ENCODE data around the gene EFCAB7. TPM values are rescaled to one million over a fixed set of nuclear protein-coding genes. Genes with fewer than 3 reads are reported as not detected.

Gene EFCAB7
- total and polyA plus RNA-seq, 2 donors (not counting 3 experiments of a cell fraction or from before 2014, with no cell fraction given): 1.4 to 7.1 TPM

- no peak for FAIRE-seq
- Histone ChIP-seq H3K9me1 (replicated peaks; ENCODE audit: control insufficient read depth, extremely low read depth, insufficient read depth, low read length) (no peaks in the 10 kb centered on the region), H3K4me3 (replicated peaks in 1 of 3; ENCODE audit: insufficient read depth in 1 of 3, low read depth in 1 of 3, low read length in 3 of 3) (peak overlapping the region; percentile 53 to 87 (median 71)), H2AFZ (ENCODE audit: low read depth, low read length) (peak overlapping the region; percentile 100), H3K9ac (replicated peaks; ENCODE audit: extremely low read depth, insufficient read depth, low read length) (peak overlapping the region; percentile 77), H3K27me3 (ENCODE audit: control insufficient read depth in 2 of 2, insufficient read depth in 2 of 2, low read length in 2 of 2) (no peaks in the 10 kb centered on the region), H3K4me2 (ENCODE audit: insufficient read depth, low read length) (peak overlapping the region; percentile 81), H3K27ac (ENCODE audit: insufficient read depth, low read depth, low read length) (no peak overlapping the region), H3K9me3 (replicated peaks; ENCODE audit: control insufficient read depth, insufficient read depth, low read length) (no peaks in the 10 kb centered on the region), H3K36me3 (ENCODE audit: control insufficient read depth in 2 of 2, extremely low read depth in 1 of 2, insufficient read depth in 2 of 2, low read length in 2 of 2) (no peaks in the 10 kb centered on the region), H4K20me1 (replicated peaks; ENCODE audit: control insufficient read depth, extremely low read depth, insufficient read depth, low read length) (no peaks in the 10 kb centered on the region), H3K79me2 (ENCODE audit: control insufficient read depth, insufficient read depth, low read length) (no peaks in the 10 kb centered on the region), H3K4me1 (ENCODE audit: control insufficient read depth, extremely low read depth, insufficient read depth, low read length) (no peaks in the 10 kb centered on the region)
- dilution Hi-C loops (cut with MboI; ENCODE audit: extremely low pct_ligation_motif_present, low sequenced_read_pairs): no loop called here
- POLR2A ChIA-PET: no interaction called here
- CTCF ChIA-PET: interaction anchor here (0.6 to 1.4 kb wide), 4 partner anchors 17 to 1428 kb away, joined by 3 to 5 read pairs (median 4); no protein-coding TSS in a partner anchor
- DNase-seq (ENCODE audit: low read depth, low spot score): no peak
- TF ChIP-seq POLR2AphosphoS5 (IDR thresholded peaks at IDR 0.05; ENCODE audit: insufficient read depth, low read depth, low read length) (no peak), MAX (IDR thresholded peaks at IDR 0.05; ENCODE audit: insufficient read depth, insufficient read length) (no peak), CTCF (IDR thresholded peaks at IDR 0.05; ENCODE audit: extremely low read depth in 1 of 2, insufficient read depth in 1 of 2, low read depth in 1 of 2, low read length in 2 of 2) (no peak), MYC (IDR thresholded peaks at IDR 0.05; ENCODE audit: low read depth, low read length) (no peak), JUN (IDR thresholded peaks at IDR 0.05; ENCODE audit: borderline replicate concordance, insufficient read depth, insufficient read length, low read depth) (no peak)
- intact Hi-C loops (cut with micrococcal nuclease): no loop called here
- BruUV-seq (replicated peaks): no TSS peak
These were observed 69.4 kb downstream of the EFCAB7 start for GRCh38 chr1:63592536-63593302.

Data from endothelial cell of umbilical vein (primary cell).